Omental fat pad (tissue), 4 donors: ENCODE results near the gene SLC18B1. TPM values are rescaled to one million over a fixed set of nuclear protein-coding genes. Genes with fewer than 3 reads are reported as not detected.

ENCODE experiments used
- ATAC-seq: fragments of 150-250 bp; one replicate; pipeline ENCODE4 v1.9.1; 2016; ENCODE audit warnings: mild to moderate bottlenecking, moderate library complexity; ENCODE audit not compliant: low FRiP score
- DNase-seq: peaks from one replicate; pipeline ENCODE4 v3.0.0-alpha.2; 2019; ENCODE audit warnings: low spot score
- total RNA-seq, 4 donors: library from RNA; depleted of rRNA; stranded (reverse); fragments of >200 nt; gene quantifications; one replicate each; pipeline ENCODE4 v1.1.0, GENCODE V29; 2016
- TF ChIP-seq, protein P1 (sequence below), 3 donors: fragments of 450-650 bp; IDR thresholded peaks; one replicate each; pipeline ENCODE4 v1.5.1; 2016 to 2017; ENCODE audit warnings: antibody characterized with exemption in 3 of 3, mild to moderate bottlenecking in 3 of 3, moderate library complexity in 2 of 3

The SLC18B1 gene
- total RNA-seq, 4 donors from 2014 or later = 10.8 to 20.2 (median 17.2) TPM

DNA sequence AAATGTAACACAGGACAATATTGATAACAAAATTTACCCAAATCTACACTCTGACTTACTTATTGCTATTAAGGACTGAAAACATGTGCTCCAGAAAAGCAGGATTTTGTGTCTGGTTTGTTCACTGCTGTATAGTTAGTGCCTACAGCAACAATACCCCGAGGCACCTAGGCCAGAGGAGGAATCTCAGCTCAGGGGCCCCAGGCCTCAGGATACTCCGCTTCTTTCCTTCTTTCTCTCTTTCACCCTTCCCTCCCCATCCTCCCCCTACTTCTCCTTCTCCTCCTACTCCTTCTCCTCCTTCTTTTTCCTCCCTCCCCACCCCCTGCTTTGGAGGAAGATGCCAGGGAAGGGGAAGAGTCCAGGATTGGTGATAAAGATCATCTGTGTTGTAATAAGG, 39.7 kb downstream of the SLC18B1 start:
- no peak for ATAC-seq
- DNase-seq = no peak
- TF ChIP-seq, protein P1, sequence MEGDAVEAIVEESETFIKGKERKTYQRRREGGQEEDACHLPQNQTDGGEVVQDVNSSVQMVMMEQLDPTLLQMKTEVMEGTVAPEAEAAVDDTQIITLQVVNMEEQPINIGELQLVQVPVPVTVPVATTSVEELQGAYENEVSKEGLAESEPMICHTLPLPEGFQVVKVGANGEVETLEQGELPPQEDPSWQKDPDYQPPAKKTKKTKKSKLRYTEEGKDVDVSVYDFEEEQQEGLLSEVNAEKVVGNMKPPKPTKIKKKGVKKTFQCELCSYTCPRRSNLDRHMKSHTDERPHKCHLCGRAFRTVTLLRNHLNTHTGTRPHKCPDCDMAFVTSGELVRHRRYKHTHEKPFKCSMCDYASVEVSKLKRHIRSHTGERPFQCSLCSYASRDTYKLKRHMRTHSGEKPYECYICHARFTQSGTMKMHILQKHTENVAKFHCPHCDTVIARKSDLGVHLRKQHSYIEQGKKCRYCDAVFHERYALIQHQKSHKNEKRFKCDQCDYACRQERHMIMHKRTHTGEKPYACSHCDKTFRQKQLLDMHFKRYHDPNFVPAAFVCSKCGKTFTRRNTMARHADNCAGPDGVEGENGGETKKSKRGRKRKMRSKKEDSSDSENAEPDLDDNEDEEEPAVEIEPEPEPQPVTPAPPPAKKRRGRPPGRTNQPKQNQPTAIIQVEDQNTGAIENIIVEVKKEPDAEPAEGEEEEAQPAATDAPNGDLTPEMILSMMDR (IDR thresholded peaks at IDR 0.05) = no peak

DNA sequence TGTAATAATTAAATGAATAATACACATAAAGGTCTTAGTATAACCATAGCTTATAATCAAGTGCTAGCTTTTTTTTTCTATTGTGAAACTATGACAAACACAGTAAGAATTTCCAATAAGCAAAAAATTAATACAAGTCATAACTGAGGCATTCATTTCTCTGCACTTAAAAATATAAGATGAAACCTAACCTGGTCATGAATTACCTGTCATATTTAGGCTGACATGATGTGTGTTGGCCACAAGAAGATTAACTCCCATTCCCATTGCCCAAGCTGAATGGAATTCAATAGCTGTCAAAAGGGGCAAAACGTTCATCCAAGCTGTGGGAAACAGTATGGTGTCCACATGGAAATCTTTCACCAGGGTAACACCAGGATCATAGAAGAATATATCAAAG, 46.2 kb downstream of the SLC18B1 start:
- no peak for ATAC-seq
- TF ChIP-seq, protein P1 (IDR thresholded peaks at IDR 0.05) = no peak

DNA sequence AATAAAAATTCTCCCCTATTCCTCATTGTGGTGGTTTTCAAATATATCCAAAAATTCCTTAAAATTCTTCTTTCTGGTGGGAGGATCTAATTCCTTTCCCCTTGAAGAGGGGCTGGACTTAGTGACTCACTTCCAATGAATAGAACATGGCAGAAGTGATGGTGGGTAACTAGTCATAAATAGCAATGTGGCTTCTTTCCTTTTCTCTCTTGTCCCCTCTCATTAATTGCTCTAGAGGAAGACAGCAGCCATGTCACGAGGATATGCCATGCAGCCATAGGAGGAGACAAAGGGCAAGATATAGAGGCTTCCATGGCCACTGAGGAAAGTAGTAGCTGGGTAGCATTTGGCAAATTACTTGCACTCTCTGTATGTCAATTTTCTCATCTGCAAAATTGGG, 46.6 kb downstream of the SLC18B1 start:
- DNase-seq (no peak), ATAC-seq (no peak)
- TF ChIP-seq, protein P1 (IDR thresholded peaks at IDR 0.05) = no peak

More for the DNA sequence above, 46.2 kb downstream of the SLC18B1 start:
- no peak for DNase-seq

DNA sequence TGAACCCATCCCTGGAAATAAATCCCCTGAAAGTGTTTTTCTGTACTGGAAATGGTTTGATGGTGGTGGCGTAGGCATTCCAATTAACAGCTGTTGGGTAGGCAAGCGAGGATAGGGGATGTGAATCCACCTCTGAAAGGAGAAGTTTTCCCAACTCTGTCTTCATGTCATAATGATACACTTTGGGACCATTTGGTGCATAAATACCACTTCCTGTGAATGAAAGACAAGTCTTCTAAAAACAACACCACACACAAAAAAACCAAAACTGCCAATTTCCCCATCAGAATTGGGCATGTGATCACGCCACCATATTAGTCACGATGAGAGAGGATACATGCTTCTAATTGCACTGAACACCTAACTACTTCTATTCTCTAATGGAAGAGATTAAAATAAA, 47.1 kb downstream of the SLC18B1 start:
- ATAC-seq (no peak), DNase-seq (no peak)
- TF ChIP-seq, protein P1 (IDR thresholded peaks at IDR 0.05) = no peak

DNA sequence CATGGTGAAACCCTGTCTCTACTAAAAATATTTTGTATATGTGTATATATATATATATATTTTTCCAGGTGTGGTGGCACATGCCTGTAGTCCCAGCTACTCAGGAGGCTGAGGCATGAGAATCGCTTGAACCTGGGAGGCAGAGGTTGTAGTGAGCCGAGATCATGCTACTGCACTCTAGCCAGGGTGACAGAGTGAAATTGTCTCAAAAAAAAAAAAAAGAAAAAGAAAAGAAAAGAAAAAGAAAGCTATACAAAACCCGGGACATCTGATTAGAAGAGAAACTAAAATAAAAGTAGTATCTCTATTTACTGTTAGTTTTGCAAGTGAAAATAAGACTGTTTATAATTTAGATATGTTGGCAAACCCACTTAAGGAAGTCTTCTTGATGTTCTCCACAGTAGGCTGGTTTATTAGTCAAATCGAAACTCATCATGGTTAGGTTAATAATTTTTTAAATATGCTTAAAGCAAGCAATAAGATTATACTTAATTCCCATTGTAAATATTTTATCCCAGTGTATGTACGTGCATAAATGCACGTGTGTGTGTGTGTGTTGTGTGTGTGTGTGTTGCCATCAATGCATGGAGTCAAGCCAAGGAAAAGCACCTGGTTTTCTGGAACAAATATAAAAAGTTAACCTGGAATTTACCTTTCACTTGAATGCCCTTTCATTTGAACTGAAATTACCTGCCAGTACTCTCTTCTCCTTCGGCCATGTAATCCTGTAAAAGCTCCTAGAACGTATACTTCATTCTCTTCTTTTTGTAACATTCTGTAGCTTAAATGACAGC, 47.8 kb downstream of the SLC18B1 start:
- TF ChIP-seq, protein P1 (IDR thresholded peaks at IDR 0.05) = no peak
- DNase-seq (no peak), ATAC-seq (no peak)

DNA sequence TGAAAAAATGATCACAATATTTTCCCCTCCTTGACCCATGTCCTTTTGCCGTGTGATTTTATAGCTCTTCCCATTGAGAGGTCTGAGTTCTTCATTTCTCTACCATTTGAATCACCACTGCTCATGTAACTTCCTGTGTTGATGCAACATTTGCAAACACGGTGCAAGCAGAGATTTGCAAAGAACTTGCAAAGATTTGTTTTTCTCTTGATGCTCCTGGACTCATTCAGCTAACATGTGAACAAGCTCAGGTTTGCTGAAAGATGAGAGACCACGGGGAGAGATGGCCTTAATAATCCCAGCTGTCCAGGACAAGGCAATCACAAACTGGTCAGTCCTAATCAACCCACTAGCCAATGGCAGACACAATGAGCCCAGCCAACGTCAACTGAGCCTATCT, 49.3 kb downstream of the SLC18B1 start:
- no peak for DNase-seq
- no peak for ATAC-seq
- TF ChIP-seq, protein P1 (IDR thresholded peaks at IDR 0.05) = no peak

DNA sequence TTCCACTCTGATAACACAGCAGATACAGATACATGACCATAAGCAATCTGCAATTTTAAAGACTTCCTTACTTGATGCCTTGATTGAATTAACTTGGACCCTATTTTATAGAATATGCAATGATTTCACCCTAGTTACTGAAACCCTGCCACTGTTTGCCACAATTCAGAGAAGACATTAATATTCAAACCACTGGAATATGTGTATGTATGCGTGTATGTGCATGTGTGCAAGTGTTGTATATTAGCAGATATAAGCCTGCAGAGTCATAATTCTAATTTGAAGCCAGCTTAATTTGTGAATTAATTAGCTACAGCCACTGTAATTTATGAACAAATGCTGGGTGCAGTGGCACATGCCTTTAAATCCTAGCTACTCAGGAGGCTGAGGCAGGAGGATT, 50.0 kb downstream of the SLC18B1 start:
- no peak for ATAC-seq
- TF ChIP-seq, protein P1 (IDR thresholded peaks at IDR 0.05) = no peak
- no peak for DNase-seq
